Measurements from ENCODE around the gene KIAA0232. TPM values are rescaled to one million over a fixed set of nuclear protein-coding genes. Genes with fewer than 3 reads are reported as not detected.
"Not testable (repeated sequence)": the region's sequence is repeated elsewhere in the genome, so short reads cannot be mapped to it uniquely, and the experiment has no call there.

Gene KIAA0232
- total RNA-seq, 4 donors from 2014 or later = 27.6 to 34.1 (median 32.7) TPM

- Histone ChIP-seq H3K9me3 (no peaks in the 10 kb centered on the region), H3K27ac (no peak overlapping the region), H3K4me3 (no peak overlapping the region), H3K27me3 (no peaks in the 10 kb centered on the region), H3K36me3 (no peaks in the 10 kb centered on the region), H3K4me1 (peaks cover 14% of the 10 kb centered on the region)
- no peak for DNase-seq (ENCODE audit: low spot score in 2 of 2)
- TF ChIP-seq EP300 (IDR thresholded peaks at IDR 0.05) = no peak
- no peak for TF ChIP-seq POLR2AphosphoS5 (IDR thresholded peaks at IDR 0.05)
- TF ChIP-seq POLR2A (IDR thresholded peaks at IDR 0.05) = no peak
- no peak for TF ChIP-seq CTCF (IDR thresholded peaks at IDR 0.05)
- WGBS = 54% methylated on average over 5 of the region's 5 CpGs
These were observed 27.3 kb upstream of the KIAA0232 start for GRCh38 chr4:6755088-6755753.

- H3K36me3 ChIP-seq, H3K27ac ChIP-seq: not testable (repeated sequence)
- WGBS = 88% methylated on average over 4 of the region's 6 CpGs
These were observed 26.2 kb upstream of the KIAA0232 start for GRCh38 chr4:6756345-6756744.

GRCh38 chr4:6758728-6759127 lies 23.8 kb upstream of the KIAA0232 start:
- Histone ChIP-seq H3K36me3 (no peaks in the 10 kb centered on the region), H3K4me1 (peaks cover 16% of the 10 kb centered on the region), H3K27ac (no peak overlapping the region), H3K27me3 (no peaks in the 10 kb centered on the region), H3K9me3 (no peaks in the 10 kb centered on the region), H3K4me3 (no peak overlapping the region)
- no peak for TF ChIP-seq EP300 (IDR thresholded peaks at IDR 0.05)
- TF ChIP-seq POLR2A (IDR thresholded peaks at IDR 0.05) = no peak
- no peak for TF ChIP-seq CTCF (IDR thresholded peaks at IDR 0.05)
- TF ChIP-seq POLR2AphosphoS5 (IDR thresholded peaks at IDR 0.05) = no peak
- 66% methylated on average over 4 of the region's 4 CpGs for WGBS
- no peak for DNase-seq (ENCODE audit: low spot score in 2 of 2)

More at GRCh38 chr4:6756345-6756744, 26.2 kb upstream of the KIAA0232 start:
- DNase-seq (ENCODE audit: low spot score in 2 of 2); H3K9me3 ChIP-seq; H3K27me3 ChIP-seq; H3K4me1 ChIP-seq; H3K4me3 ChIP-seq: not testable (repeated sequence)

GRCh38 chr4:6760865-6761264 lies 21.7 kb upstream of the KIAA0232 start:
- no peak for TF ChIP-seq POLR2A (IDR thresholded peaks at IDR 0.05)
- TF ChIP-seq CTCF (IDR thresholded peaks at IDR 0.05) = no peak
- TF ChIP-seq EP300 (IDR thresholded peaks at IDR 0.05) = no peak
- TF ChIP-seq POLR2AphosphoS5 (IDR thresholded peaks at IDR 0.05) = no peak

GRCh38 chr4:6761649-6762615 lies 20.6 kb upstream of the KIAA0232 start:
- no peak for TF ChIP-seq EP300 (IDR thresholded peaks at IDR 0.05)
- TF ChIP-seq POLR2AphosphoS5 (IDR thresholded peaks at IDR 0.05) = no peak
- no peak for TF ChIP-seq CTCF (IDR thresholded peaks at IDR 0.05)
- TF ChIP-seq POLR2A (IDR thresholded peaks at IDR 0.05) = no peak
- H3K36me3 ChIP-seq = no peaks in the 10 kb centered on the region
- H3K4me3 ChIP-seq = no peak overlapping the region
- no peak for DNase-seq (ENCODE audit: low spot score in 2 of 2)
- H3K9me3 ChIP-seq = no peaks in the 10 kb centered on the region
- 80% methylated on average over 35 of the region's 35 CpGs for WGBS
- no peak overlapping the region for H3K27ac ChIP-seq
- H3K4me1 ChIP-seq = peaks cover 16% of the 10 kb centered on the region
- no peaks in the 10 kb centered on the region for H3K27me3 ChIP-seq

More at GRCh38 chr4:6760865-6761264, 21.7 kb upstream of the KIAA0232 start:
- Histone ChIP-seq H3K27me3 (no peaks in the 10 kb centered on the region), H3K27ac (no peak overlapping the region), H3K4me3 (no peak overlapping the region), H3K36me3 (no peaks in the 10 kb centered on the region), H3K4me1 (peaks cover 16% of the 10 kb centered on the region), H3K9me3 (no peaks in the 10 kb centered on the region)
- DNase-seq (ENCODE audit: low spot score in 2 of 2) = no peak
- 92% methylated on average over 8 of the region's 9 CpGs for WGBS

Data from suprapubic skin (tissue), 4 donors.